Measurements from ENCODE around the gene RFTN1.
A peak's percentile ranks its signal among the peaks of the same experiment; 100 is the strongest.

Gene RFTN1

GRCh38 chr3:16468336-16469098 lies 45.0 kb downstream of the RFTN1 start:
- DNase-seq (ENCODE audit: low read depth in 1 of 2, low spot score in 1 of 2): no peak

- no peak for DNase-seq (ENCODE audit: low read depth in 1 of 2, low spot score in 1 of 2)
These were observed 45.5 kb downstream of the RFTN1 start for GRCh38 chr3:16468002-16468335.

GRCh38 chr3:16467393-16467792 lies 46.1 kb downstream of the RFTN1 start:
- peak in 1 of 2 donors; percentile 25 for DNase-seq (ENCODE audit: low read depth in 1 of 2, low spot score in 1 of 2)

GRCh38 chr3:16466822-16467221 lies 46.7 kb downstream of the RFTN1 start:
- DNase-seq (ENCODE audit: low read depth in 1 of 2, low spot score in 1 of 2): no peak

GRCh38 chr3:16464511-16465148 lies 48.9 kb downstream of the RFTN1 start:
- no peak for DNase-seq (ENCODE audit: low read depth in 1 of 2, low spot score in 1 of 2)

- no peak for DNase-seq (ENCODE audit: low read depth in 1 of 2, low spot score in 1 of 2)
These were observed 49.6 kb downstream of the RFTN1 start for GRCh38 chr3:16463914-16464313.

- DNase-seq (ENCODE audit: low read depth in 1 of 2, low spot score in 1 of 2): no peak
These were observed 50.4 kb downstream of the RFTN1 start for GRCh38 chr3:16463119-16463518.

GRCh38 chr3:16462679-16463078 lies 50.8 kb downstream of the RFTN1 start:
- DNase-seq (ENCODE audit: low read depth in 1 of 2, low spot score in 1 of 2): no peak

- no peak for DNase-seq (ENCODE audit: low read depth in 1 of 2, low spot score in 1 of 2)
These were observed 51.8 kb downstream of the RFTN1 start for GRCh38 chr3:16461463-16462245.

- no peak for DNase-seq (ENCODE audit: low read depth in 1 of 2, low spot score in 1 of 2)
These were observed 52.6 kb downstream of the RFTN1 start for GRCh38 chr3:16460886-16461285.

GRCh38 chr3:16460273-16460672 lies 53.2 kb downstream of the RFTN1 start:
- no peak for DNase-seq (ENCODE audit: low read depth in 1 of 2, low spot score in 1 of 2)

GRCh38 chr3:16456784-16457415 lies 56.6 kb downstream of the RFTN1 start:
- DNase-seq (ENCODE audit: low read depth in 1 of 2, low spot score in 1 of 2): no peak

GRCh38 chr3:16455966-16456365 lies 57.5 kb downstream of the RFTN1 start:
- DNase-seq (ENCODE audit: low read depth in 1 of 2, low spot score in 1 of 2): no peak

GRCh38 chr3:16455001-16455400 lies 58.5 kb downstream of the RFTN1 start:
- no peak for DNase-seq (ENCODE audit: low read depth in 1 of 2, low spot score in 1 of 2)

- DNase-seq (ENCODE audit: low read depth in 1 of 2, low spot score in 1 of 2): no peak
These were observed 61.2 kb downstream of the RFTN1 start for GRCh38 chr3:16452261-16452660.

GRCh38 chr3:16449369-16449768 lies 64.1 kb downstream of the RFTN1 start:
- no peak for DNase-seq (ENCODE audit: low read depth in 1 of 2, low spot score in 1 of 2)

GRCh38 chr3:16448639-16449070 lies 64.8 kb downstream of the RFTN1 start:
- DNase-seq (ENCODE audit: low read depth in 1 of 2, low spot score in 1 of 2): peak in 1 of 2 donors; percentile 32

GRCh38 chr3:16447135-16447534 lies 66.4 kb downstream of the RFTN1 start:
- no peak for DNase-seq (ENCODE audit: low read depth in 1 of 2, low spot score in 1 of 2)

- DNase-seq (ENCODE audit: low read depth in 1 of 2, low spot score in 1 of 2): no peak
These were observed 69.2 kb downstream of the RFTN1 start for GRCh38 chr3:16444344-16444743.

GRCh38 chr3:16442730-16443129 lies 70.8 kb downstream of the RFTN1 start:
- no peak for DNase-seq (ENCODE audit: low read depth in 1 of 2, low spot score in 1 of 2)

- no peak for DNase-seq (ENCODE audit: low read depth in 1 of 2, low spot score in 1 of 2)
These were observed 72.1 kb downstream of the RFTN1 start for GRCh38 chr3:16441371-16441875.

Measured in activated CD4-positive, alpha-beta T cell treated with anti-CD3 and anti-CD28 coated beads, Interleukin-2, amount 50 U/mL, for 24 hours (primary cell).